ELR (cell line): ENCODE data around the gene RASSF10.

Experiments
- DNase-seq: peaks from one replicate; pipeline ENCODE4 v3.0.0-alpha.2; 2015; ENCODE audit warnings: low read depth

The RASSF10 gene

DNA sequence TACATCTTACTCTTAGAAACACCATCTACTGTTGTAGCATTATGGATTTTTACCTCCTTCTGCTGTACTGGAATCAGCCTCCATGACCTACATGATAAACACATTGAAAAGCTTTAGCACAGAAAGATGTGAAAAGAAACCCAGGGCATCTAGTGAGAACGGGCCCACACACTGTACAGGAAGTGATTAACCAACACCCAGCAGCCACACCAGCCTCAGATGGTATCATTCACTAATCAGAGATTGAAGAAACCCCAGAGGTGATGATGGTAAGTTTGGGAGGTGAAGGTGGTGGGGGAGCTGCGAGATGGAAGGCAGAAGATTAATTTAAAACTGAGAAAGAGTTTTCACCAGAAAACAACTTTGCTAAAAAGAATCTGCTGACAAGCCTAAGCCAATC is 46.1 kb downstream of the RASSF10 start:
- no peak for DNase-seq

DNA sequence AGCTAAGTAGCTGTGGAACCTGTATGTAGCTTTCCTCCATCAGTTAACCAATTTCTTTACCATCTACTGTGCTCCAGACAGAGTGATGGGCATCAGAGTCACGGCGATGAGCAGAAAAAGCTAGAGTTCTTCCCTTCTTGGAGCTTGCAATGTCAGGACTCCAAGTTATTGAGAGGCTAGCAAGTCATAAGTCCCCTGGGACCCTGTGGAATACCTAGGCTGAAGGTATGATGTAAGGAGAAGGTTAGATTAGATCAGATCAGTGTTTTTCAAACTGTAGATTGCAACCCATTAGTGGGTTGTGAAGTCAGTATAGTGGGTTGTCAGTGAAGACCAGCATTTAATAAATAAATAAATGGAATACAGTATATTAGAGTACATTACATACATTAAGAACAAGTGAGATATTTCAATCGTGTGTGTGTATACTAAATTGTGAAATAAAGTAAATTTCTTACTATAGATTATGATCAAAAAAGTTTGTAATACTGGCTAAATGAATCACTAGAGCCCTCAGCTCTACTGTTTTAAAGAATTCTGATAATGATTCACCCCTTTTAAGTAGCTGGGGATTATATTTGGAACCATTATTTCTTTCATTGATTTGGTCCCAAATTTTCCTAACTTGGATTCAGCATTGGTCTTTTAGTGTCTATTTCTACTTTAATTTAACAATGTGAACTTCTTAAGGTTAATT is 52.3 kb downstream of the RASSF10 start:
- DNase-seq = peak; percentile 20
